ENCODE data around the gene PELI3. TPM values are rescaled to one million over a fixed set of nuclear protein-coding genes. Genes with fewer than 3 reads are reported as not detected.

PELI3 gene
- polyA plus RNA-seq, 1 donor from 2014 or later: 13.3 TPM

- H3K9me2 ChIP-seq (ENCODE audit: insufficient read depth, low read length): no peaks in the 10 kb centered on the region
- H3K9ac ChIP-seq (ENCODE audit: low read length): no peak overlapping the region
- no peaks in the 10 kb centered on the region for H3K27me3 ChIP-seq (ENCODE audit: insufficient read depth, low read depth, low read length)
- H2AFZ ChIP-seq (ENCODE audit: low read depth, low read length): no peak overlapping the region
- H4K20me1 ChIP-seq (ENCODE audit: insufficient read depth): no peaks in the 10 kb centered on the region
- H3K4me2 ChIP-seq (ENCODE audit: low read length): no peak overlapping the region
- H3K4me3 ChIP-seq (ENCODE audit: low read length): no peak overlapping the region
- H3K36me3 ChIP-seq (ENCODE audit: insufficient read depth, low read length): no peaks in the 10 kb centered on the region
- no peaks in the 10 kb centered on the region for H3K9me3 ChIP-seq (ENCODE audit: low read length)
- no peak overlapping the region for H3K27ac ChIP-seq (ENCODE audit: low read length)
- TF ChIP-seq REST (IDR thresholded peaks at IDR 0.05; ENCODE audit: borderline replicate concordance) (no peak), EZH2 (IDR thresholded peaks at IDR 0.05; ENCODE audit: borderline replicate concordance, insufficient read depth, low read length, poor library complexity, severe bottlenecking) (no peak), TAF1 (IDR thresholded peaks at IDR 0.05; ENCODE audit: low read depth) (no peak), SMC3 (conservative IDR thresholded peaks at IDR 0.05; ENCODE audit: poor library complexity) (no peak), CTCF (IDR thresholded peaks at IDR 0.05; ENCODE audit: poor library complexity, severe bottlenecking) (no peak), MXI1 (conservative IDR thresholded peaks at IDR 0.05; ENCODE audit: poor library complexity, severe bottlenecking) (no peak), POLR2AphosphoS5 (IDR thresholded peaks at IDR 0.05) (no peak), EP300 (conservative IDR thresholded peaks at IDR 0.05; ENCODE audit: poor library complexity, severe bottlenecking) (no peak), RAD21 (conservative IDR thresholded peaks at IDR 0.05) (no peak)
- H3K79me2 ChIP-seq (replicated peaks; ENCODE audit: insufficient read depth, low read length): no peaks in the 10 kb centered on the region
- no peaks in the 10 kb centered on the region for H3F3A ChIP-seq (ENCODE audit: insufficient read depth, low read length, poor library complexity, severe bottlenecking)
Observed at GRCh38 chr11:66489636-66490035, 22.9 kb downstream of the PELI3 start.

- H3K4me2 ChIP-seq (ENCODE audit: low read length): no peak overlapping the region
- no peak overlapping the region for H2AFZ ChIP-seq (ENCODE audit: low read depth, low read length)
- H3K9me3 ChIP-seq (ENCODE audit: low read length): no peaks in the 10 kb centered on the region
- H3K27me3 ChIP-seq (ENCODE audit: insufficient read depth, low read depth, low read length): no peaks in the 10 kb centered on the region
- H3K9ac ChIP-seq (ENCODE audit: low read length): no peak overlapping the region
- no peak overlapping the region for H3K27ac ChIP-seq (ENCODE audit: low read length)
- H3K4me3 ChIP-seq (ENCODE audit: low read length): no peak overlapping the region
- H3K79me2 ChIP-seq (replicated peaks; ENCODE audit: insufficient read depth, low read length): no peaks in the 10 kb centered on the region
- H3K36me3 ChIP-seq (ENCODE audit: insufficient read depth, low read length): no peaks in the 10 kb centered on the region
- no peaks in the 10 kb centered on the region for H3K9me2 ChIP-seq (ENCODE audit: insufficient read depth, low read length)
- no peak for TF ChIP-seq EZH2 (IDR thresholded peaks at IDR 0.05; ENCODE audit: borderline replicate concordance, insufficient read depth, low read length, poor library complexity, severe bottlenecking)
- TF ChIP-seq POLR2AphosphoS5 (IDR thresholded peaks at IDR 0.05): no peak
- no peak for TF ChIP-seq EP300 (conservative IDR thresholded peaks at IDR 0.05; ENCODE audit: poor library complexity, severe bottlenecking)
- TF ChIP-seq MXI1 (conservative IDR thresholded peaks at IDR 0.05; ENCODE audit: poor library complexity, severe bottlenecking): no peak
- peak; percentile 16 for TF ChIP-seq CTCF (IDR thresholded peaks at IDR 0.05; ENCODE audit: poor library complexity, severe bottlenecking)
- TF ChIP-seq SMC3 (conservative IDR thresholded peaks at IDR 0.05; ENCODE audit: poor library complexity): no peak
- no peaks in the 10 kb centered on the region for H4K20me1 ChIP-seq (ENCODE audit: insufficient read depth)
- H3F3A ChIP-seq (ENCODE audit: insufficient read depth, low read length, poor library complexity, severe bottlenecking): no peaks in the 10 kb centered on the region
Observed at GRCh38 chr11:66491315-66491935, 24.7 kb downstream of the PELI3 start.
